Measurements from ENCODE around the gene EEF1AKMT2.

- TF ChIP-seq, protein P1, sequence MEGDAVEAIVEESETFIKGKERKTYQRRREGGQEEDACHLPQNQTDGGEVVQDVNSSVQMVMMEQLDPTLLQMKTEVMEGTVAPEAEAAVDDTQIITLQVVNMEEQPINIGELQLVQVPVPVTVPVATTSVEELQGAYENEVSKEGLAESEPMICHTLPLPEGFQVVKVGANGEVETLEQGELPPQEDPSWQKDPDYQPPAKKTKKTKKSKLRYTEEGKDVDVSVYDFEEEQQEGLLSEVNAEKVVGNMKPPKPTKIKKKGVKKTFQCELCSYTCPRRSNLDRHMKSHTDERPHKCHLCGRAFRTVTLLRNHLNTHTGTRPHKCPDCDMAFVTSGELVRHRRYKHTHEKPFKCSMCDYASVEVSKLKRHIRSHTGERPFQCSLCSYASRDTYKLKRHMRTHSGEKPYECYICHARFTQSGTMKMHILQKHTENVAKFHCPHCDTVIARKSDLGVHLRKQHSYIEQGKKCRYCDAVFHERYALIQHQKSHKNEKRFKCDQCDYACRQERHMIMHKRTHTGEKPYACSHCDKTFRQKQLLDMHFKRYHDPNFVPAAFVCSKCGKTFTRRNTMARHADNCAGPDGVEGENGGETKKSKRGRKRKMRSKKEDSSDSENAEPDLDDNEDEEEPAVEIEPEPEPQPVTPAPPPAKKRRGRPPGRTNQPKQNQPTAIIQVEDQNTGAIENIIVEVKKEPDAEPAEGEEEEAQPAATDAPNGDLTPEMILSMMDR (CRISPR knock-in tag; IDR thresholded peaks at IDR 0.05), result no peak
- TF ChIP-seq, protein P2, sequence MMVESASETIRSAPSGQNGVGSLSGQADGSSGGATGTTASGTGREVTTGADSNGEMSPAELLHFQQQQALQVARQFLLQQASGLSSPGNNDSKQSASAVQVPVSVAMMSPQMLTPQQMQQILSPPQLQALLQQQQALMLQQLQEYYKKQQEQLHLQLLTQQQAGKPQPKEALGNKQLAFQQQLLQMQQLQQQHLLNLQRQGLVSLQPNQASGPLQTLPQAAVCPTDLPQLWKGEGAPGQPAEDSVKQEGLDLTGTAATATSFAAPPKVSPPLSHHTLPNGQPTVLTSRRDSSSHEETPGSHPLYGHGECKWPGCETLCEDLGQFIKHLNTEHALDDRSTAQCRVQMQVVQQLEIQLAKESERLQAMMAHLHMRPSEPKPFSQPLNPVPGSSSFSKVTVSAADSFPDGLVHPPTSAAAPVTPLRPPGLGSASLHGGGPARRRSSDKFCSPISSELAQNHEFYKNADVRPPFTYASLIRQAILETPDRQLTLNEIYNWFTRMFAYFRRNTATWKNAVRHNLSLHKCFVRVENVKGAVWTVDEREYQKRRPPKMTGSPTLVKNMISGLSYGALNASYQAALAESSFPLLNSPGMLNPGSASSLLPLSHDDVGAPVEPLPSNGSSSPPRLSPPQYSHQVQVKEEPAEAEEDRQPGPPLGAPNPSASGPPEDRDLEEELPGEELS (CRISPR knock-in tag; IDR thresholded peaks at IDR 0.05), result no peak
- TF ChIP-seq ATF1 (CRISPR knock-in tag; IDR thresholded peaks at IDR 0.05), result no peak
- TF ChIP-seq SP1 (IDR thresholded peaks at IDR 0.05), result no peak
- TF ChIP-seq SP1 (CRISPR knock-in tag; IDR thresholded peaks at IDR 0.05), result no peak
- TF ChIP-seq CEBPB (IDR thresholded peaks at IDR 0.05; ENCODE audit: borderline replicate concordance, low read depth, low read length), result no peak
- TF ChIP-seq ZNF547 (CRISPR knock-in tag; IDR thresholded peaks at IDR 0.05), result no peak
- TF ChIP-seq MLLT10 (CRISPR knock-in tag; IDR thresholded peaks at IDR 0.05), result no peak
- no peak for TF ChIP-seq TARDBP (CRISPR knock-in tag; IDR thresholded peaks at IDR 0.05)
- TF ChIP-seq ZNF792 (CRISPR knock-in tag; IDR thresholded peaks at IDR 0.05), result no peak
- TF ChIP-seq GABPB1 (CRISPR knock-in tag; IDR thresholded peaks at IDR 0.05), result no peak
These were observed 46.0 kb upstream of the EEF1AKMT2 start for GRCh38 chr10:124837687-124838086.
